MM.1S (cell line): ENCODE results near the gene RBM17.

Experiments
- DNase-seq: peaks from one replicate; pipeline ENCODE4 v3.0.0-alpha.2; 2015
- H2AFZ ChIP-seq: fragments of 300-600 bp; sonication (generic); 2 replicates; pipeline ENCODE4 v1.6.0; 2016; ENCODE audit warnings: antibody characterized with exemption, low read length
- H3F3A ChIP-seq: fragments of 300-600 bp; sonication (generic); 2 replicates; pipeline ENCODE4 v1.6.1; 2016; ENCODE audit warnings: mild to moderate bottlenecking, antibody characterized with exemption, low read length, moderate library complexity, mixed read lengths; ENCODE audit not compliant: insufficient read depth
- H3K27ac ChIP-seq: fragments of 300-600 bp; sonication (generic); 2 replicates; pipeline ENCODE4 v1.5.1; 2016; ENCODE audit warnings: mild to moderate bottlenecking, low read length
- H3K27me3 ChIP-seq: fragments of 300-600 bp; sonication (generic); replicated peaks from 2 replicates; pipeline ENCODE4 v1.6.0; 2016; ENCODE audit warnings: low read length; ENCODE audit not compliant: insufficient read depth
- H3K36me3 ChIP-seq: fragments of 300-600 bp; sonication (generic); replicated peaks from 2 replicates; pipeline ENCODE4 v1.6.1; 2016; ENCODE audit warnings: mild to moderate bottlenecking, low read length, mixed read lengths; ENCODE audit not compliant: insufficient read depth
- H3K4me1 ChIP-seq: fragments of 300-600 bp; sonication (generic); 2 replicates; pipeline ENCODE4 v1.6.1; 2016; ENCODE audit warnings: low read length, mixed read lengths
- H3K4me2 ChIP-seq: fragments of 300-600 bp; sonication (generic); 2 replicates; pipeline ENCODE4 v1.6.0; 2016; ENCODE audit warnings: low read depth, low read length
- H3K4me3 ChIP-seq: fragments of 300-600 bp; sonication (generic); 2 replicates; pipeline ENCODE4 v1.5.1; 2016; ENCODE audit warnings: low read length, mixed read lengths
- H3K79me2 ChIP-seq: fragments of 300-600 bp; sonication (generic); 2 replicates; pipeline ENCODE4 v1.6.1; 2016; ENCODE audit warnings: mixed run types, low read length, mixed read lengths
- H3K9ac ChIP-seq: fragments of 300-600 bp; sonication (generic); 2 replicates; pipeline ENCODE4 v1.6.1; 2016; ENCODE audit warnings: low read length, mixed read lengths
- H3K9me2 ChIP-seq: fragments of 300-600 bp; sonication (generic); replicated peaks from 2 replicates; pipeline ENCODE4 v1.6.1; 2016; ENCODE audit warnings: mild to moderate bottlenecking, low read length, mixed read lengths; ENCODE audit not compliant: insufficient read depth
- H3K9me3 ChIP-seq: fragments of 300-600 bp; sonication (generic); replicated peaks from 2 replicates; pipeline ENCODE4 v1.6.1; 2016; ENCODE audit warnings: mild to moderate bottlenecking, low read length, mixed read lengths; ENCODE audit not compliant: insufficient read depth
- H4K20me1 ChIP-seq: fragments of 300-600 bp; sonication (generic); 2 replicates; pipeline ENCODE4 v1.6.1; 2016; ENCODE audit warnings: mild to moderate bottlenecking, low read length, moderate library complexity, mixed read lengths; ENCODE audit not compliant: insufficient read depth
- CTCF ChIP-seq: fragments of 300-600 bp; sonication (generic); IDR thresholded peaks from 2 replicates; pipeline ENCODE4 v1.5.1; 2016; ENCODE audit warnings: antibody characterized with exemption, low read length, mixed read lengths
- EZH2 ChIP-seq: fragments of 300-600 bp; sonication (generic); optimal IDR thresholded peaks from 2 replicates; pipeline ENCODE3; 2017; ENCODE audit warnings: low read depth, mild to moderate bottlenecking, antibody characterized with exemption, low read length, mixed read lengths
- EZH2phosphoT487 ChIP-seq: fragments of 300-600 bp; sonication (generic); IDR thresholded peaks from 2 replicates; pipeline ENCODE4 v1.6.1; 2018; ENCODE audit warnings: antibody characterized with exemption, low read length

The RBM17 gene

DNA sequence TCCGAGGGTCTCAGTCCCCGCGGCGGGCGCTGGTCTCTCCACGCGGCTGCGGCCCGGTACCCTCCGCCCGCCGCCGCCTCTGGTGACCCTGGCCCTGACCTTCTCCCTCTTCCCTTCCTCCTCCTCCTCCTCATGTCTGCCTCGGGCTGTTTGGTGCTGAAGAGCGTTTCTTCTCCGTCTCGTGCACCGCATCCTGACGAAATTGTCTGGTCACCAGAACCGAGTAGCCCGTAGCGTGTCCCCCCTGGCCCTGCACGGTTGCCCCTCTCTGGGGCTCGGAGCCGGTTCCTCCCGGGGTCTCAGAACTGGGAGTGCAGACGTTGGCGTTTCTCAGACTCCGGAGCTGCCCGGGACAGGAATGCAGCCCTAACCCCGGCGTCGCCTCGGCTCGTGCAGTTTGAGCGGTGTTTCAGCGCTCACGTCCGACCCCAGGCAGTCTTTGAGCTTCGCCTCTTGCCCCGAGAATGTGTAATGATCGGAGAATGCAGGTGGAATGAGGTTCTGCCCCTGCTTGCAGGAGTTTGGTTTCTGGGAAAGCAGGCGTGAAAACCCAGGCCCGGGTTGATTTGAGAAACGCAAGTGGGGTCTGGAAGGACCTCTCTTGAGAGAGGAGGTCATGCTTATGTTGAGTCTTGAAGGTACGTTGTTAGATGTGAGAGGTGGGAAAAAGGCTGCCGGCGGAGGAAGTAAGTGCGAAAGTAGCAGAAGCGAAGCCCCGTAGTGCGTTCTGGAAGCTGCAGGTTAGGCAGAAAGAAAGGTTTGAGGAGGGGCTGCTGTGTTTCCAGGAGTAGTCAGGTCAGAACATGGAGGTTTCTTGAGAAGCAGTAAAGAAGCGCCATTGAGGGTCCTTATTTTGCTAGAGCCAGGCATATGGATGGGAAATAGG is 743 bp downstream of the RBM17 start:
- H3F3A ChIP-seq, result no peaks in the 10 kb centered on the region
- H3K79me2 ChIP-seq, result peaks cover 55% of the 10 kb centered on the region
- peak overlapping the region; percentile 90 for H3K4me2 ChIP-seq
- no peaks in the 10 kb centered on the region for H3K36me3 ChIP-seq
- peak overlapping the region; percentile 80 for H3K4me3 ChIP-seq
- peak overlapping the region; percentile 55; the same call in 1 of the 2 replicates for H2AFZ ChIP-seq
- TF ChIP-seq CTCF (no peak), EZH2phosphoT487 (no peak), EZH2 (no peak)
- H3K27ac ChIP-seq, result no peak overlapping the region
- H3K9ac ChIP-seq, result peak overlapping the region; percentile 77
- peaks cover 34% of the 10 kb centered on the region for H4K20me1 ChIP-seq
- peaks cover 7% of the 10 kb centered on the region for H3K4me1 ChIP-seq
- 0 out of 2 replicates have a peak, but pooled peaks cover 10% of the 10 kb centered on the region for H3K27me3 ChIP-seq
- DNase-seq, result peak; percentile 29
- H3K9me3 ChIP-seq, result no peaks in the 10 kb centered on the region
- H3K9me2 ChIP-seq, result no peaks in the 10 kb centered on the region

GRCh38 chr10:6091630-6092029 is 2.8 kb downstream of the RBM17 start:
- Histone ChIP-seq H2AFZ (no peak overlapping the region), H3K4me1 (peaks cover 7% of the 10 kb centered on the region), H3K9ac (no peak overlapping the region), H3K9me2 (no peaks in the 10 kb centered on the region), H3K27ac (no peak overlapping the region), H3K27me3 (0 out of 2 replicates have a peak, but pooled peaks cover 10% of the 10 kb centered on the region), H3K9me3 (no peaks in the 10 kb centered on the region), H4K20me1 (peaks cover 54% of the 10 kb centered on the region), H3F3A (no peaks in the 10 kb centered on the region), H3K4me3 (no peak overlapping the region), H3K79me2 (peaks cover 75% of the 10 kb centered on the region), H3K4me2 (no peak overlapping the region), H3K36me3 (no peaks in the 10 kb centered on the region)
- TF ChIP-seq EZH2, result no peak
- no peak for TF ChIP-seq EZH2phosphoT487
- no peak for TF ChIP-seq CTCF
- no peak for DNase-seq

GRCh38 chr10:6092731-6093130 is 3.9 kb downstream of the RBM17 start:
- Histone ChIP-seq H3K4me3 (no peak overlapping the region), H3K27me3 (0 out of 2 replicates have a peak, but pooled peaks cover 2% of the 10 kb centered on the region), H3F3A (no peaks in the 10 kb centered on the region), H3K4me2 (no peak overlapping the region), H2AFZ (no peak overlapping the region), H3K9me2 (no peaks in the 10 kb centered on the region), H3K79me2 (peaks cover 86% of the 10 kb centered on the region), H3K27ac (no peak overlapping the region), H3K4me1 (peaks cover 7% of the 10 kb centered on the region), H3K36me3 (no peaks in the 10 kb centered on the region), H3K9ac (no peak overlapping the region), H3K9me3 (no peaks in the 10 kb centered on the region), H4K20me1 (peaks cover 60% of the 10 kb centered on the region)
- no peak for DNase-seq
- TF ChIP-seq EZH2, result no peak
- no peak for TF ChIP-seq CTCF
- no peak for TF ChIP-seq EZH2phosphoT487
